Ascending aorta (tissue), 2 donors: ENCODE results near the gene GAGE12F. TPM values are rescaled to one million over a fixed set of nuclear protein-coding genes. Genes with fewer than 3 reads are reported as not detected.
"Not testable (repeated sequence)": the region's sequence is repeated elsewhere in the genome, so short reads cannot be mapped to it uniquely, and the experiment has no call there.

ENCODE experiments used
- DNase-seq, 2 donors: peaks; one replicate each; pipeline ENCODE4 v3.0.0-alpha.2; 2019; ENCODE audit warnings: low spot score in 2 of 2
- H3K27ac ChIP-seq, 2 donors: fragments of 200-600 bp; sonication (generic); one replicate each; pipeline ENCODE4 v1.5.1; 2016 to 2017; ENCODE audit warnings: mild to moderate bottlenecking in 1 of 2
- H3K27me3 ChIP-seq: fragments of 200-600 bp; sonication (generic); one replicate; pipeline ENCODE4 v1.5.1; 2017
- H3K36me3 ChIP-seq, 2 donors: fragments of 200-600 bp; sonication (generic); one replicate each; pipeline ENCODE4 v1.5.1; 2016
- H3K4me1 ChIP-seq, 2 donors: fragments of 200-600 bp; sonication (generic); one replicate each; pipeline ENCODE4 v1.5.1; 2016 to 2017; ENCODE audit warnings: mild to moderate bottlenecking in 1 of 2
- H3K4me3 ChIP-seq, 2 donors: fragments of 200-600 bp; sonication (generic); one replicate each; pipeline ENCODE4 v1.5.1; 2016 to 2017; ENCODE audit warnings: mild to moderate bottlenecking in 1 of 2
- H3K9me3 ChIP-seq, 2 donors: fragments of 200-600 bp; sonication (generic); one replicate each; pipeline ENCODE4 v1.5.1; 2016
- intact Hi-C: fragments of 100-400 bp; cut with DNase I; formaldehyde crosslinking; loops from one replicate; pipeline ENCODE4 v1.15.1; 2023
- total RNA-seq: library from RNA; depleted of rRNA; stranded (reverse); fragments of >200 nt; gene quantifications from one replicate; pipeline ENCODE4 v1.1.0, GENCODE V29; 2016

GAGE12F gene, protein sequence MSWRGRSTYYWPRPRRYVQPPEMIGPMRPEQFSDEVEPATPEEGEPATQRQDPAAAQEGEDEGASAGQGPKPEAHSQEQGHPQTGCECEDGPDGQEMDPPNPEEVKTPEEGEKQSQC
- not detected for total RNA-seq

DNA sequence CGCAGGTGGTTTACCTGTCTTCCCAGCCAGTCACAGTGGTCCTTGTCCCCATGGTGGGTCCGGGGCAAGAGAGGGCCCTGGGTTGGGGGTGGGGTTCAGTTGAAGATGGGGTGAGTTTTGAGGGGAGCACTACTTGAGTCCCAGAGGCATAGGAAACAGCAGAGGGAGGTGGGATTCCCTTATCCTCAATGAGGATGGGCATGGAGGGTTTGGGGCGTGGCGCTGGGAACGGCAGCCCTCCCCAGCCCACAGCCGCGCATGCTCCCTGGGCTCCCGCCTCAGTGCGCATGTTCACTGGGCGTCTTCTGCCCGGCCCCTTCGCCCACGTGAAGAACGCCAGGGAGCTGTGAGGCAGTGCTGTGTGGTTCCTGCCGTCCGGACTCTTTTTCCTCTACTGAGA lies at the start of gene GAGE12F:
TSS of gene GAGE12F (plus strand) at position 301 of the 400 bp plus-strand sequence. CDS start 1,155 bp downstream, outside the sequence.
- H3K9me3 ChIP-seq, H3K27me3 ChIP-seq, H3K4me1 ChIP-seq, H3K36me3 ChIP-seq, intact Hi-C loops, H3K27ac ChIP-seq, DNase-seq, H3K4me3 ChIP-seq: not testable (repeated sequence)

DNA sequence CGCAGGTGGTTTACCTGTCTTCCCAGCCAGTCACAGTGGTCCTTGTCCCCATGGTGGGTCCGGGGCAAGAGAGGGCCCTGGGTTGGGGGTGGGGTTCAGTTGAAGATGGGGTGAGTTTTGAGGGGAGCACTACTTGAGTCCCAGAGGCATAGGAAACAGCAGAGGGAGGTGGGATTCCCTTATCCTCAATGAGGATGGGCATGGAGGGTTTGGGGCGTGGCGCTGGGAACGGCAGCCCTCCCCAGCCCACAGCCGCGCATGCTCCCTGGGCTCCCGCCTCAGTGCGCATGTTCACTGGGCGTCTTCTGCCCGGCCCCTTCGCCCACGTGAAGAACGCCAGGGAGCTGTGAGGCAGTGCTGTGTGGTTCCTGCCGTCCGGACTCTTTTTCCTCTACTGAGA lies 28.8 kb upstream of the GAGE12F start, which contains the start of gene GAGE12C:
TSS of gene GAGE12C (plus strand) at position 301 of the 400 bp plus-strand sequence. CDS start 1,155 bp downstream, outside the sequence.
- H3K4me3 ChIP-seq, H3K36me3 ChIP-seq, H3K9me3 ChIP-seq, H3K27ac ChIP-seq, H3K4me1 ChIP-seq, H3K27me3 ChIP-seq, DNase-seq, intact Hi-C loops: not testable (repeated sequence)

DNA sequence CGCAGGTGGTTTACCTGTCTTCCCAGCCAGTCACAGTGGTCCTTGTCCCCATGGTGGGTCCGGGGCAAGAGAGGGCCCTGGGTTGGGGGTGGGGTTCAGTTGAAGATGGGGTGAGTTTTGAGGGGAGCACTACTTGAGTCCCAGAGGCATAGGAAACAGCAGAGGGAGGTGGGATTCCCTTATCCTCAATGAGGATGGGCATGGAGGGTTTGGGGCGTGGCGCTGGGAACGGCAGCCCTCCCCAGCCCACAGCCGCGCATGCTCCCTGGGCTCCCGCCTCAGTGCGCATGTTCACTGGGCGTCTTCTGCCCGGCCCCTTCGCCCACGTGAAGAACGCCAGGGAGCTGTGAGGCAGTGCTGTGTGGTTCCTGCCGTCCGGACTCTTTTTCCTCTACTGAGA lies 19.2 kb upstream of the GAGE12F start, which contains the start of gene GAGE12D:
TSS of gene GAGE12D (plus strand) at position 301 of the 400 bp plus-strand sequence. CDS start 1,155 bp downstream, outside the sequence.
- intact Hi-C loops, H3K4me1 ChIP-seq, DNase-seq, H3K9me3 ChIP-seq, H3K27me3 ChIP-seq, H3K27ac ChIP-seq, H3K36me3 ChIP-seq, H3K4me3 ChIP-seq: not testable (repeated sequence)

DNA sequence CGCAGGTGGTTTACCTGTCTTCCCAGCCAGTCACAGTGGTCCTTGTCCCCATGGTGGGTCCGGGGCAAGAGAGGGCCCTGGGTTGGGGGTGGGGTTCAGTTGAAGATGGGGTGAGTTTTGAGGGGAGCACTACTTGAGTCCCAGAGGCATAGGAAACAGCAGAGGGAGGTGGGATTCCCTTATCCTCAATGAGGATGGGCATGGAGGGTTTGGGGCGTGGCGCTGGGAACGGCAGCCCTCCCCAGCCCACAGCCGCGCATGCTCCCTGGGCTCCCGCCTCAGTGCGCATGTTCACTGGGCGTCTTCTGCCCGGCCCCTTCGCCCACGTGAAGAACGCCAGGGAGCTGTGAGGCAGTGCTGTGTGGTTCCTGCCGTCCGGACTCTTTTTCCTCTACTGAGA lies 9.7 kb upstream of the GAGE12F start, which contains the start of gene GAGE12E:
TSS of gene GAGE12E (plus strand) at position 301 of the 400 bp plus-strand sequence. CDS start 1,155 bp downstream, outside the sequence.
- H3K9me3 ChIP-seq, DNase-seq, H3K27ac ChIP-seq, H3K27me3 ChIP-seq, H3K36me3 ChIP-seq, H3K4me3 ChIP-seq, H3K4me1 ChIP-seq, intact Hi-C loops: not testable (repeated sequence)

DNA sequence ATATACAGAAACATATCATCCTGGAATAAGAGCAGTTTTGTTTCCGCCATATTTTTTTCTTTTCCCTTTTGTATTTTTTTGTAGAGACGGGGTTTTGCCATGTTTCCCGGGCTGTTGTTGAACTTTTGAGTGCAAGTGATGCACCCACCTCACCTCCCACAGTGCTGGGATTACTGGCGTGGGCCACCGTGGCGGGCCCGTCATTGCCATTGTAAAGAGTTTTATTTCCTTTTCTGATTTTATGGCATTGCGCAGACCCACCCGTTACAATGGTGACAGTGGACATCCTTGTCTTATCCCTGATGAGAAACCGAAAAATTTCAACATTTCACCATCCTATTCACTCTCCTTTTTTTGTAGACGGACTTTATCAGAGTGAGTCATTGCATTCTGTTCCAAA lies 8.1 kb downstream of the GAGE12F start:
- H3K4me3 ChIP-seq, DNase-seq, intact Hi-C loops, H3K27ac ChIP-seq, H3K4me1 ChIP-seq, H3K27me3 ChIP-seq, H3K36me3 ChIP-seq, H3K9me3 ChIP-seq: not testable (repeated sequence)

DNA sequence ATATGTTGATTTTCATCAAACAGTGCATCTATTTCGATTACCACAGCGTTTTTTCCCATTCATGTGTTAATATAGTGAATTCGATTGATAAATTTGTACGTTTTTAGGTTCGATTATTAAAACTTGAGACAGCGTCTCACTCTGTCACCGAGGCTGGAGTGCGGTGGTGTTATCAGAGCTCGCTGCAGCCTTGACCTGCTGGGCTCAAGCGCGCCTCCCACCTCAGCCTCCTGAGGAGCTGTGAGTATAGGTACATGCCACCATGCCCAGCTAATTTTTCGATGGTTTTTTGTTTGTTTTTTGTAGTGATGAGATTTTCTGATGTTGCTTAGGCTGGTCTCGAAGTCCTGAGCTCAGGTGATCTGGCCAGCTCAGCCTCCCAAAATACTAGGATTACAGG lies 8.5 kb downstream of the GAGE12F start:
- H3K4me3 ChIP-seq, H3K4me1 ChIP-seq, H3K36me3 ChIP-seq, DNase-seq, H3K27me3 ChIP-seq, H3K27ac ChIP-seq, intact Hi-C loops, H3K9me3 ChIP-seq: not testable (repeated sequence)

DNA sequence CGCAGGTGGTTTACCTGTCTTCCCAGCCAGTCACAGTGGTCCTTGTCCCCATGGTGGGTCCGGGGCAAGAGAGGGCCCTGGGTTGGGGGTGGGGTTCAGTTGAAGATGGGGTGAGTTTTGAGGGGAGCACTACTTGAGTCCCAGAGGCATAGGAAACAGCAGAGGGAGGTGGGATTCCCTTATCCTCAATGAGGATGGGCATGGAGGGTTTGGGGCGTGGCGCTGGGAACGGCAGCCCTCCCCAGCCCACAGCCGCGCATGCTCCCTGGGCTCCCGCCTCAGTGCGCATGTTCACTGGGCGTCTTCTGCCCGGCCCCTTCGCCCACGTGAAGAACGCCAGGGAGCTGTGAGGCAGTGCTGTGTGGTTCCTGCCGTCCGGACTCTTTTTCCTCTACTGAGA lies 9.5 kb downstream of the GAGE12F start, which contains the start of gene GAGE12G:
TSS of gene GAGE12G (plus strand) at position 301 of the 400 bp plus-strand sequence. CDS start 1,155 bp downstream, outside the sequence.
- H3K36me3 ChIP-seq, intact Hi-C loops, H3K27ac ChIP-seq, H3K9me3 ChIP-seq, DNase-seq, H3K4me3 ChIP-seq, H3K27me3 ChIP-seq, H3K4me1 ChIP-seq: not testable (repeated sequence)

DNA sequence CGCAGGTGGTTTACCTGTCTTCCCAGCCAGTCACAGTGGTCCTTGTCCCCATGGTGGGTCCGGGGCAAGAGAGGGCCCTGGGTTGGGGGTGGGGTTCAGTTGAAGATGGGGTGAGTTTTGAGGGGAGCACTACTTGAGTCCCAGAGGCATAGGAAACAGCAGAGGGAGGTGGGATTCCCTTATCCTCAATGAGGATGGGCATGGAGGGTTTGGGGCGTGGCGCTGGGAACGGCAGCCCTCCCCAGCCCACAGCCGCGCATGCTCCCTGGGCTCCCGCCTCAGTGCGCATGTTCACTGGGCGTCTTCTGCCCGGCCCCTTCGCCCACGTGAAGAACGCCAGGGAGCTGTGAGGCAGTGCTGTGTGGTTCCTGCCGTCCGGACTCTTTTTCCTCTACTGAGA lies 19.0 kb downstream of the GAGE12F start, which contains the start of gene GAGE12H:
TSS of gene GAGE12H (plus strand) at position 301 of the 400 bp plus-strand sequence. CDS start 1,155 bp downstream, outside the sequence.
- H3K9me3 ChIP-seq, intact Hi-C loops, H3K36me3 ChIP-seq, H3K27ac ChIP-seq, DNase-seq, H3K4me1 ChIP-seq, H3K27me3 ChIP-seq, H3K4me3 ChIP-seq: not testable (repeated sequence)

DNA sequence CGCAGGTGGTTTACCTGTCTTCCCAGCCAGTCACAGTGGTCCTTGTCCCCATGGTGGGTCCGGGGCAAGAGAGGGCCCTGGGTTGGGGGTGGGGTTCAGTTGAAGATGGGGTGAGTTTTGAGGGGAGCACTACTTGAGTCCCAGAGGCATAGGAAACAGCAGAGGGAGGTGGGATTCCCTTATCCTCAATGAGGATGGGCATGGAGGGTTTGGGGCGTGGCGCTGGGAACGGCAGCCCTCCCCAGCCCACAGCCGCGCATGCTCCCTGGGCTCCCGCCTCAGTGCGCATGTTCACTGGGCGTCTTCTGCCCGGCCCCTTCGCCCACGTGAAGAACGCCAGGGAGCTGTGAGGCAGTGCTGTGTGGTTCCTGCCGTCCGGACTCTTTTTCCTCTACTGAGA lies 28.6 kb downstream of the GAGE12F start, which contains the start of gene GAGE2A:
TSS of gene GAGE2A (plus strand) at position 301 of the 400 bp plus-strand sequence. CDS start 1,155 bp downstream, outside the sequence.
- H3K27me3 ChIP-seq, DNase-seq, H3K36me3 ChIP-seq, H3K27ac ChIP-seq, H3K9me3 ChIP-seq, intact Hi-C loops, H3K4me3 ChIP-seq, H3K4me1 ChIP-seq: not testable (repeated sequence)

DNA sequence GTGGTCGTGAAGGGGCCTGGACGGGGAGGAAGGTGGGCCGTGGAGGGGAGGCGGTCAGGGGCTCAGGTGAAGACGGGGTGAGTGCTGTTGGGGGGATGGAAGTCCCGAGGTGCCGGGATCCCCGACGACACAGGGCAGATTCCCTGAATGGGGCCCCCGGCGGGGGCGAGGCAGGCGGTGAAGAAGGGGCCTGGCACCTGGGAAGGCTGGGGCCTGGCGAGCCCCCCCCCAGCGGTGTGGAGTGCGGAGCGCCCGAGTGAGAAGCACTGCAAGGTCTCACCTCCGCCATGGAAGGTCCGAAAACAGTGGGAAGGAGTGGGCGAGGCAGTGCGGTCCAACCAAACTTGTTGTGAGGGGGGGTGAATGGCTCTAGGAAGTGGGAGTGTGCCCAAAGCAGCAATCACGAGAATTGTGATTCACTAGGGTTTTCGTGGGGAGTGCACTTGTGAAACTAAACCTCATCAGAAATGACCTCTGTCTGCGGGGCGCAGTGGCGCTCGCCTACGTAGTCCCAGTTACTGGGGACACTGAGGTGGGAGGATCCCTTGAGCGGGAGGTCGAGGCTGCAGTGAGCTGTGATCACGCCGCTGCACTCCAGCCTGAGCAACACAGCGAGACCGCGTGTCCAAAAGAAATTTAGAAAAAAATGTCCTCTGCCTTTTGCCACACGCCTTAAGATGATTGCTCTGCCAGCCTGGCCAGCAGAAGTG lies 29.3 kb downstream of the GAGE12F start:
- H3K36me3 ChIP-seq, H3K4me3 ChIP-seq, H3K27me3 ChIP-seq, H3K27ac ChIP-seq, intact Hi-C loops, H3K9me3 ChIP-seq, H3K4me1 ChIP-seq: not testable (repeated sequence)
- DNase-seq: peak in 1 of 2 donors; percentile 72

DNA sequence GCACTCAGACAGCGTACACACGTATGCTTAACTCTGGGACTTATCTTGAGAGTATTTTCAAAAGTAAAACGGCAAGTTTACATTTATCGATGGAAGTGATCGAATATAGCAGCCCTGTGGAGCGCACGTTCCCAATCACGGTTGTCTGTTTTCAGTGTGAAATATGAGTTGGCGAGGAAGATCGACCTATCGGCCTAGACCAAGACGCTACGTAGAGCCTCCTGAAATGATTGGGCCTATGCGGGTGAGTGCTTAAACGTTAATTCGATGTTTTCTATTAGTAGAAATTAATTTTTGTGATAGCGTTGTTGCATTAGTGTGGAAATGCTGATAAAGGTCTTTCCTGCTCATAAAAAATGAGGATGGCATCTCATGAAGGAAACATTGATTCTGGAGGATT lies 29.8 kb downstream of the GAGE12F start:
- H3K36me3 ChIP-seq, H3K4me3 ChIP-seq, H3K9me3 ChIP-seq, H3K4me1 ChIP-seq, H3K27me3 ChIP-seq, H3K27ac ChIP-seq, intact Hi-C loops, DNase-seq: not testable (repeated sequence)

DNA sequence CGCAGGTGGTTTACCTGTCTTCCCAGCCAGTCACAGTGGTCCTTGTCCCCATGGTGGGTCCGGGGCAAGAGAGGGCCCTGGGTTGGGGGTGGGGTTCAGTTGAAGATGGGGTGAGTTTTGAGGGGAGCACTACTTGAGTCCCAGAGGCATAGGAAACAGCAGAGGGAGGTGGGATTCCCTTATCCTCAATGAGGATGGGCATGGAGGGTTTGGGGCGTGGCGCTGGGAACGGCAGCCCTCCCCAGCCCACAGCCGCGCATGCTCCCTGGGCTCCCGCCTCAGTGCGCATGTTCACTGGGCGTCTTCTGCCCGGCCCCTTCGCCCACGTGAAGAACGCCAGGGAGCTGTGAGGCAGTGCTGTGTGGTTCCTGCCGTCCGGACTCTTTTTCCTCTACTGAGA lies 38.1 kb downstream of the GAGE12F start, which contains the start of gene GAGE1:
TSS of gene GAGE1 (plus strand) at position 301 of the 400 bp plus-strand sequence. CDS start 1,155 bp downstream, outside the sequence.
- H3K9me3 ChIP-seq, H3K4me1 ChIP-seq, H3K27ac ChIP-seq, DNase-seq, H3K36me3 ChIP-seq, intact Hi-C loops, H3K4me3 ChIP-seq, H3K27me3 ChIP-seq: not testable (repeated sequence)
